Activated CD8-positive, alpha-beta memory T cell treated with anti-CD3 and anti-CD28 coated beads, Interleukin-2, amount 50 U/mL, for 24 hours (primary cell): Measurements from ENCODE around the gene SOX21.

ENCODE experiments used
- DNase-seq: peaks from one replicate; pipeline ENCODE4 v3.0.0-alpha.2; 2020; ENCODE audit errors: extremely low read depth

The SOX21 gene

DNA sequence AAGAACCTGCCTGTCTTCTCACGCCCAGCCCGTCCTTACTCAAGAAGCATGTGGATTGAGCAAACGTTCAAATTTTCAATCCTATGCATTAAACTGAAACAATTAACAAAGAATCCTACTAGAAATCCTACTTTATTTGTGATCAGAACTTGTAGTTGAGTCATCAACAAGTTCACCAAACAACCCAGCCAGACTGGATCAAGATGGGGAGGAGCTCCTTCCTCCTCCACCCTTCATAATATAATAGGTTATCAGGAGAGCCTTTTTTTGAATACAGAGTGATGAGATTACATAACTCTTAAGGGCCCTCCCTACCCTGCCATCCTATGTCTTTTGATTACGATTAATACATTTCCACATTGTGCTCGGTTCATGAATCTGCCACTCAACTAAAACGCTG, 32.7 kb downstream of the SOX21 start:
- DNase-seq, result no peak

DNA sequence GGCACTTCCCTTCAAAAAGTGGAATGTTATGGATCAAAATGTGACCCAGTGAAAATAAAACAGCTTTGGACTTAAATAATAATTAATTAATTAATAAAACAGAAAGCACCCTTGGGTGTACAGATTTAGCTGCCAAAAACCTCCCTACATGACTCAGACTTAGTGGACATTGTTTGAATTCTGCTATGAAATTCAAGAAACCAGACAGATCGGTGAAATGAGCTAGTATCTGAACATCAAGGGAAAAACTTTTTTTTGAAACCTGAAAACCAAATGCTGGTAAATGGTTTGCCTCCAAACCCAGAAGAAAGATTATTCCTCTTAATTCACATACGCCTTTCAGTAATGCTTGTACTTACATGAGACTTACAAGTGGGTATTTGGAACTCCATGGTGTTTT, 33.5 kb downstream of the SOX21 start:
- no peak for DNase-seq

DNA sequence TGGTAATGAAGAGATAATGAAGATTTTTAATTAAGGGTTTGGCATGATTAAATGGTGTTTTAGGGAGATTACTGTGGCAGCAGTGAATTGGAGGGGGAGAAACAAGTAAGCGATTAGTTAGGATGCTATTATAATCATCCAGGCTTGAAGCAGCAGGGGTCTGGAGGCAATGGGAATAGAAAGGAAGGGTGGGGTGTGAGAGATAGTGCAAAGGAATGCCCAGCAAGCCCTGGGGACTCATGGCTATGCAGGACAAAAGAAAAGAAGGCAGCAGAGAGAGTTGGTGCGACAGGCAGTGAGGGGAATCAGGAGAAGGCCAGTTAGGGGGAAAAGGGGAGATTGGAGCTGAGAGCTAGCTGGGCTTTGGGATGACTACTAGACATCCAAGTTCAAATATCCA, 34.5 kb downstream of the SOX21 start:
- DNase-seq, result no peak

DNA sequence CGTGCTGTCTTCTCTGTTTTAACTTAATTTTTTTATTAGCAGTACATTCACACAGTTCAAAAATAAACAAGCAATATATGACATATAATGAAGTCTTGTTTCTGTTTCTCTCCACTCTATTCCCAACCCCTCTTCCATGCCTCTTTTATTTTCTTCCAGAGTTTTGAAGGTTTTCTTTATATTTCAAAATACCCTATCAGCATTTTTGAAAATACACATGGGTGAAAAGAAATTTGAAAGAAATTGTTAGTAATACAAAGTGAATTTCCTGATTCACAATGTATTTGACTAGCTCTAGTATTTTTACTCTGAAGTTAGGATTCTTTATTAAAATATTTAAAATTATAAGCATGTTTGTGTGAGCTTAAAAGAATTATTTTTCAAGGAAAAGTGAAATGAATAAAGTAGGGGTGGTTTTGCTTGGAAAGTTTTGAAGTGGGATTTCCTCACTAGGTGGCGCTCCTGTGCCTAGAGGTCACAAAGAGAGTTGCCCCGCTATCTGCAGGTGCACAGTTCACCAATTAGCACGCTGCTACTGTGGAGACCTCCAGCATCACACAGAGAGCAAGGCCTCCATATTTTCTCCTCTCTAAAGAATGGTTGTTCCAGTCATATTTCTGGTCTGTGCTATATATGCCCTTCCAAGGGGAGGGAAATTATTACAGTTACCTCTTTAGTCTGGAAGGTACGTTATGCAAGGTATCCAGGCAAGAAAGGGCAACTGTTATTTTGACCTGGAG, 37.6 kb downstream of the SOX21 start:
- peak; percentile 14 for DNase-seq

DNA sequence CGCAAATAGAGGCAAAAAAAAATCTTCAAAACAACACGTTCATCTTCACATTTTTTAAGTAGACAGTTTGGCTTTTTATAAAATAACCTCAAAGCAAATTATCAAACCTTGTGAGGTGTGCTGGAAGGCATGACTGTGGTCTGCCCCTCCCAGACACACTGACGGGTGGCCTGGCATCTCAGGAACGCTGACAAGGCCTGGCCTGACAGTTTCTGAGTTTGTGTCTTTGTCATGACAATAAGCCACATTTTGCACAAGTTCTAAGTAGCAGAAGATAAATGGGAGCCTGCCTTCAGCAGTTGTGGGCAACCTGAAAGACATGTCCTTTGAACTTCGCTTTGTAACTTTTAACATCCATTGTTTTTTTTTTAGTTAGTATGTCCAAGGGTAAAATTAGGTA, 38.5 kb downstream of the SOX21 start:
- DNase-seq, result no peak

DNA sequence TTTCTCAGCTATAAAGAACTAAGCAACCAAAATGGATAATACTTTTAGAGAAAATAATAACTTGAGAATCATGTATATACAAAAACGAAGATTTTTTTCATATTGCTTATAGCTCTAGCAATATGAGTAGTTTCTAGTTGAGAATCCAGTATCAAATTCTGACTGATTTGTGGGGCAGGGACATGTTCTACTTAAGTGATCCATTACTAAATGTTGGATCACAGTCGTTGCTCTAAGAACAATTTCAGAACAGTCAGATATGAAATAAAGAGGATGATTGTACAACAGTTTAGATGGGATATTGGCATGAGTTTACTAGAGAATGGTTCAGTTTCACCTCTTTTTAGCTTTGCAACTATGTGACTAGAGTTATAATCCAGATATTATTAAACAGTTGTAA, 39.9 kb downstream of the SOX21 start:
- DNase-seq, result no peak

DNA sequence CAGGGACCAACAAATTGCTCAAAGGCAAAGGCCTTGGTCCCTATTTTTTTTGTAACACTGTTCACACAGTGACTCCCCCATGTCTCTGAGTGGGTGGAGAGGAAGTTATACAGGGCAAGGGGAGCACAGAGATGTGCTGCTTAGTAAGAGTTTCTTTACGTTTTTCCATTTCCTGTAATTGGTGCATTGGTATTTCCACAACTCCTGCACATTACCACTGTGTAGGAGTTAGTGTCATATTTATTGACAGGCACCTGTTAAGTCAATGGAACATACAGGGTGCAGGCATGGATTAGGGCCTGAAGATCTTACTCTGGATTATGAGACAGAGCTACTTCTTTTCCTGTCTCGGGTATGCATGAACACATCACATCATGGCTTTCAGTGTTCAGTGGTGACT, 45.2 kb downstream of the SOX21 start:
- DNase-seq, result no peak

DNA sequence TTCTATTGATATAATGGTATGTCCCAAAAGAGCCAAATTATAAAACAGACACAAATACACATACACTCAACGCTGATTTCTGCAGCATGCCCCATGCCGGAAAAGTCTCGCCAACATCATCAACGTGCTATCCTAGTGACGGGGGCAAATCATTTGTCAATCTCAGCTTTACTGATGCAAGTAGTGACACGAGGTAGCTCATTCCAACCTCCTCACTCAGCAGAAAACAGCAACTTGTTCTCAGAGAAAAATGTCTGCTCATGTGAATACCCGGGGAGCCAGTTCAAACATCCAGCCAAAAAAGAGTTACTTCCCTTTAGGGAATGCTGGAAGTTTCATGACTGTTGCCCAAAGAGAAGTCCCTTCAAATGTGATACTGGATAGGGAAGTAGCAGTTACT, 46.3 kb downstream of the SOX21 start:
- DNase-seq, result no peak

DNA sequence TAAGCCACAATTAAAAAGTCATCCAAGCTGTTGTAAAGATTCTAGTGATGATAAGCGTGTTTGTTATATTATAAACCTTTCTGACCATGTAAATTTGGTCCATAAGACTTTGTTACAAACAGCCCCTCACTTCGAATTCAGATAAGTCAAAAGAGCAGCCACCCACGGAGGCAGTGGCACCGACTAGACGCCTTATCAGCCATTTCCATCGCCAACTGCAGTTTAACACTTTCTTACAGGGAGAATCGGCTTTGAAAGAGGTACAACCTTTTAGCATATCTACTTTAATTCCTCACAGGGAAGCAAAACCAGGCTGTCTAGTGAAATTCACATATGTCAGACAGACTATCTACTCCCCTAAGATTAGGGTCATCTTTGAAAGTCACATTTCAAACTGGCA, 47.5 kb downstream of the SOX21 start:
- no peak for DNase-seq

DNA sequence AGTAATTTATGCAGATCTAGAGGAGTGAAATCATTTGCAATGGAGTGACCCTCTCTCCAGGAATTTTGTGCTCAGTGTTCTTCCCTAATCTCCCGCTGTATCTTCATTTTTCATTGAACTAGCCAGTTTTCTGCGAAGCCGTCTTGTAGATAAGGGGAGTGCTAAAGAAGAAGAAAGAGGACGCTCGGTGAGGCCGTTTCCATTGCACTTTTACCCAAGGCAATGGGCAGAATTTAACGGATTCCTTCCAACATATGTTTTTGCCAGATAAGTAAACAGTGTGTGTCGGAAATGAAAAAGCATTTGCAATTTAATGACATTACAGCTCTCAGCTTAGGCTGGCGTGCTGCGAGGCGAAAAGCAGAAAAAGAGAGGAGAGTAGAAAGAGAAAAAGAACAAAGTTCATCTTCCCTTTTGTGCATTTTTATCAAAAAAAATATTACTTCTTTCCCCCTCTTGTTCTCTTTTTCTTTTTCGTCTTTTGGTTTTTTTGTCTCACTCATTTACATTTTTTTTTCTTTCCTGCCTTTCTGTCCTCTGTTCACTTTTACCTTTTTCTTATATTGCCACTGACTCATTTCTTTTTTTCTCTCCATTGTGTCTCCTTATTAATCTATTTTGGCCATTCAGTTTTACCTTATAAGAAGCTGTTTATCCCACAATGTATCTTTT, 49.9 kb downstream of the SOX21 start:
- DNase-seq, result no peak

DNA sequence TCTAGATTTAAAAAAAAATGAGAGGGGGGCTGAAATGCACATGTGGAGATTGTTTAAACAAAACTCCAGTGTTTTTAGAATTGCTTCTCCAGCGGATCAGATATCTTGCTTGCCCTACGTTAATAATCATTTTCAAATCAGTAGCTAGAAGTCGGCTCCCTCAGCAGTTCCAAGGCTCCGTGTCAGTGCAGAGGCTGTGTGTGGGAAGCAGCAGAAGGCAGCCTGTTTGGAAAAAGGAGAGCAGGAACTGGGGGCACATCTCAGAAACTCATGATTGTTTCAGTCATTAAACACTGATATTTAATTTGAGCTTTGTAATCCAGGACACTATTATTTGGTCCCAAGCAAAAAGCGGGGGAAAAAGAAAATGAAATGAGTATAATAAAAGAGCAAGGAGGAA, 50.9 kb downstream of the SOX21 start:
- DNase-seq, result no peak

DNA sequence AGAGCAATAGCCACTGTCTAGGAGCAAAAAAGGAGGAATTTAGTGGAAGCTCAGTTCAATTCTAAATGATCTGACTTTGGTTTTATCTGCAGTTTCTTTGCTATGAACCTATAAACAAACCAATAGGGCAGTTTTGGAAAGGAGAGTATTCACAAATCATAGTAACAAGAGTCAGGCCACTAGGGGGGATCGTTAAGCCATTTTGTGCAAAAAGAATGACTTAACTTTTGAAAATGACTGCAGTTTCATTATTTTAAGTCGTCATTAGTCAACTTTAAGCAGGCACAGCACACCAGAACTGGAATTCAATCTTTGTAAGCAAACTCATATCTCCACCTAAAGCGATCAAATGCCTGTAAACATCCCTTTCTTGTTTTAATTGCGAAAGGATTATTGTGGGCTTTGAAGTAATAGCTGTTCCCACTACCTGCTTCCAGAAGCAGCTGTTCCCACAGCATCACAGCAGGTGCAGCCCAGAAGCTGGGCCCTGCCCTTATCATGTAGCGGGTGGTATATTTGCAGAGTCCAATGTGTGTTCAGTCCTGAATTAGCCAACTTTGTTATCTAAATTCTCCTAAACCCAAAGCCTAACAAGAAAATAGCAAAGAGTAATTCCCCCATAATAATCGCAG, 51.5 kb downstream of the SOX21 start:
- DNase-seq, result no peak
